GM18526 (cell line): ENCODE measurements around the gene PRICKLE1.

ENCODE experiments used
- POLR2A ChIP-seq: IDR thresholded peaks from 3 replicates; pipeline ENCODE4 v1.6.1; 2011; ENCODE audit not compliant: insufficient read length; ENCODE audit errors: extremely low read depth

Gene PRICKLE1

DNA sequence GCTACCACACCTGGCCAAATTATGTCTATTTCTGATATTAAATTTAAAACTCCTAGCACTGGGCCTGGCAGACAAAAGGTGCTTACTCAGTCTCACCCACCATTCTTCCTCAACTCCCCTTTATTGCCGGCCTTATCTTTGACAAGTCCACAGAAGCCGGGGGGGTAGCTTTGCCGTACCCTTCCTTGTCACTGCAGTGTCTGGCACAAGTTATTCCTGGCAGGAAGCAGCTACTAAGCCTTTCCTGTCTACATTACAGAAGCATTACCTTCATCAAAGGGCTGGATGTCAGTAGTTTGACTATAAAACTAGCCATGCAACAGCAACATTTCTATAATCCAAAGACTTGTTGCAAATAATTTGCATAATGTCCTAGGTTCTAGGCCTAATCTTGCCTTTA is 127.1 kb downstream of the PRICKLE1 start:
- no peak for TF ChIP-seq POLR2A

DNA sequence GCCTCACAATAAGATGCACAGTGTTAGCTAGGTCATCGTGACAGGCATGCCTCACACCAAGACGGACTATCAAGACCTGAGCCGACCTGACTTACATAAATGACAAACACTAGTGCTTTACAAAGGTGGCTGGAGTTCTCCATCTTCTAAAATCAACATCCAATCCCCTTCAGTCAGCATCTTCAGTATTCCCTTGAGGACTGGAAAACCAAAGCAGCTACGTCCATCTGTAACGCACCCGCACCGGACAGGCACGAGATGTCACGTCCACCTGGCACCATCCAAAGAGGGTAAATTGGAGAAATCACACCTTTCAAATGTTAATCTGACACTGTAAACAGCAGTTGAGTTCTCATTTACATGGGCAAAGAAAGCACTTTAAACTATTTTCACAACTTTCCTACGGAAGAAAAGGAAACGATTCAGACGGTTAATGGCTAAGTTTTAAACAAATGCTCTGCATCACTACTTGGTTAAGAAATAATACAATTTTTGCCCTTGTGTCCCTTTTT is 130.2 kb downstream of the PRICKLE1 start:
- no peak for TF ChIP-seq POLR2A

DNA sequence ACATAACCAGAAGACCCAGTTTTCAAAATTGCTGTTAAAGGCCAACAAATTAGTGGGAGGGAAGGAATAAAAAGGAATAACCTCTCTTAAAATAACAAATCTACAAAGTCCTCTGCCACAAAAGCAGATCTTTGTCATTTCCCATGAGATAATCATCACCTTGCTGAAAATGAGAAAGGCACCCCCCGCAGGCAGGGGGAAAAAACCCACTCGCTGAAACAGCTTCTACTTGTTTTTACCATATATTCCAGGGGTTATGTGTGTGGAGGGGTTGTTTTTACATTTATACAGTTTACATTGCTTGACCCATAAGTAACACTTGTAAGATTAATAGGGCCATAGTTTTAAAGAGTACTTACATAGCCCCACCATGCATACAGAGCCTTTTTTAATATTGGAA is 131.0 kb downstream of the PRICKLE1 start:
- TF ChIP-seq POLR2A = no peak

DNA sequence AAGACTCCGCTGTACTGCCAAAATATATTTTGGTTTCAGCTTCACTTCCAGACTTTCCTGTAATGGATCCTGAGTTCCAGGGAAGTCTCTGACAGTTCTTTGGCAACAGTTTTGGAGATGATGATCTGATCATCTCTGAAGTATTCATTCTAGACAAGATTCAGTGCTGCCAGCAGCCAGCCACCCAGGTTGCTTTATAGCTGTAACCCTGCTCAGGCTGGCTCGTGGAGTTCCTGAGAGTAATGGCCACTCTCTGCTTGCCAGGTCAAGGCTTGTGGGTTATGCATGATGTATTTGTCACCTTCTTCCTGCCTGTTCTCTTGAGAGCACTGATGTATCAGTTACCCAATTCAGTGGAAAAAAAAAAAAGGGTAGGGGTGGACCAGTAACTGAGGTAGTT is 139.3 kb downstream of the PRICKLE1 start:
- TF ChIP-seq POLR2A = no peak

DNA sequence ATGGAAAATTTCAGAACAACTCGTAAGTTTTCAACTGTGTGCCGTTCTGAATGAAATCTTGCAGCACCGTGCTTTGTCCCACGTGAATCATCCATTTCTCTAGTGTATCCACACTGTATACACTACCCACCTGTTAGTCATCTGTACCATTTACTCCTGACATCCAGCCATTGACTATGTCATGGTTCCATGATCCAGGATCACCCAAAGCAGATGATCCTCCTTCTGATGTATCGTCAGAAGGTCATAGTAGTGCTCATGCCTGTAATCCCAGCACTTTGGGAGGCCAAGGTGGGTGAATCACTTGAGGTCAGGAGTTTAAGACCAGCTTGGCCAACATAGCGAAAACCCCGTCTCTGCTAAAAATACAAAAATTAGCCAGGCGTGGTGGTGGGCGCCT is 140.7 kb downstream of the PRICKLE1 start:
- TF ChIP-seq POLR2A = no peak

DNA sequence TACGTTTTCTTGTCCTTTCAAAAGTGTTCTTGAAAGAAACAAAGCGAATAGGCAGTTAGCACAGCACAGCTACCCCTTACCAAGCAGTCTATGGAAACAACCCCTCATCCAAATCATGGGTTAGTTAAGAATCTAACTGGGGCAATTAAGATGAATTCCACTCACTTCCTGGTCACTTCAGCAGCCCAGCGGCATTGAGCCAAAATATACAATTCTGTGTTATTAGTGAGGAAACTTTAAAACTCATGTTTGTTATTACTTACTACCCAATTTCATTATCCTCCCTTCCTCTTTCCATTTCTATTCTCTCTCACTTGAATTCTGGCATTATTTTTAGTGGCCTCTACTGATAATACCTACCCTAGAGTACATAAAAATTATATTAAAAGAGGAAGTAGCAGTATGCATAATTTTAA is 142.2 kb downstream of the PRICKLE1 start:
- no peak for TF ChIP-seq POLR2A

DNA sequence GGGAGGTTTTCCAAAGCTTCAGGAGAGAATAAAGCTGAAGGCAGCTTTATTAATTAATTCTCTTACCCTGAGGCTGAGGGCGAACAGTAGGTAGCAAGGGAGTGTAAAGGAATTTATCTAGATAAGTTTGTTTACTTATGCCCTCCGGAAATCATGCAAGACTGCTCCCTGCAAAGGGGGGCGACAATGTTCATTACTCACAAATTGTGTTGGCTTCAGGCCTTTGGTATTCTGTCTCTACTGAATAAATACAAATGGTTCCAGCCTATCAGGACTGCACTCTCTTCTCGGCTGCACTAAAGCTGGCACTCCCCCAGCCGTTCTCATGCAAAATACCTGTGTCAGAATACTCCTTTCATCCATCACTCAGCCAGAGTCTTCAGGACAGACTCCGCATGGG is 142.8 kb downstream of the PRICKLE1 start:
- no peak for TF ChIP-seq POLR2A

DNA sequence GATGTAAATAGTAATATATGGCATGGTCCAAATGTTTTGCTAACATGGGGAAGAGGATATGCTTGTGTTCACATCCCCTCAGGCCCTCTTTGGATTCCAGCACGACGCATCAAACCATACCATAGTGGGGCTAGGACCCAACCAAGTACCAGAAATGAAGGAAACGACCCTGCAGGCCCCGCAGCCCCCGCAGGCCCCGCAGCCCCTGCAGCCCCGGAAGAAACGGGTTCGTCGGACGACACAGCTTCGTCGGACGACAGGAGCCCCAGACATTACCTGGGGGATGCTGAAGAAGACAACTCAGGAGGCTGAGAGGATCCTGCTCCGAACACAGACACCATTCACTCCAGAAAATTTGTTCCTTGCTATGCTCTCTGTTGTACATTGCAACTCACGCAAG is 143.7 kb downstream of the PRICKLE1 start:
- TF ChIP-seq POLR2A = no peak

DNA sequence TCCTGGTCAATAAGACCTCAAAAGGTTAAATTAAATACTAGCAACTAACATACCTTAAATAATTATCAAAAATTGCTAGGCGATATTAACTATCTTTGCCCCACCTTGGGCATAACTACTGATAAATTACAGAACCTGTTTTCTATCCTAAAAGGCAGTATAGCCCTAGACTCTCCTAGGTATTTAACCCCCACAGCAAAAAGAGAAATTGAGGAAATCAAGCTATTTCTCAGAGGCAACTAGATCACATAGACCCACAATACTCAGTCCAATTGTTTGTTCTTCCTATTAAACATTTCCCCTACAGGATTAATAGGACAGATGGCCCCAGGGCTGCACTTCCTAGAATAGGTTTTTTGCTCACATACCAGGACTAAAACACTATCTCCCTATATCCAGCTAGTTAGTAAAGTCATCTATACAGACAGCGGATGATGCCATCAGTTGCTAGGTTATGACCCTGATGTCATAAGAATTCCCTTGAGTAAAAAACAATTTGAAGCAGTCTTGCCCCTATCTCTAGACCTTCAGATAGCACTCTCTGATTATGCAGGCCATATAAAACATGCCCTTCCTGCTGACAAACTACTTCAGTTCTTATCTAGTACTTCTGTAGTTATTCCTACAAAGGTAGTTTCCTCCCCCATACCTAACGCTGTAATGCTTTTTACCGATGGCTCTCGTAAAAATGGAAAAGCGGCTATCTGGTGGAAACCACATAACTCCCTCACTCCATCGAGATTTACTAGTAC is 145.2 kb downstream of the PRICKLE1 start:
- no peak for TF ChIP-seq POLR2A

DNA sequence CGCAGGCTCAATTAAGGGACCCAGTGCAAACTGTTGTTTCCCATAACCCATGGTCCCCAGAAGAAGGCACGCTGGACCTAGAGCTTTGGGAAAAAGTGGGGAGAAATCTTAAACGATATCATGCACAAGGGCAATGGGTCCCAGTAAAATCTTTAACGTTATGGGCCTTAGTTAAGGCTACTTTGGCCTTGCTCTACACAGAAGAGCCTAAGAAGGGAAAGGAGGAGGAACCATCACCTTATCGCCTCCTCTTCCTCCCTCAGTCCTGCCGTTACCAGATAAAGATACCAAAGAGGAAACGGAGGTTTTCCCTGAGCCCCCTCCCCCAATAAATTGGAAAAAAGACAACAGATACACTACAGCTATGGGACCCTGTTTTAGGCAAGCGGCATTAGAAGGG is 146.7 kb downstream of the PRICKLE1 start:
- no peak for TF ChIP-seq POLR2A

DNA sequence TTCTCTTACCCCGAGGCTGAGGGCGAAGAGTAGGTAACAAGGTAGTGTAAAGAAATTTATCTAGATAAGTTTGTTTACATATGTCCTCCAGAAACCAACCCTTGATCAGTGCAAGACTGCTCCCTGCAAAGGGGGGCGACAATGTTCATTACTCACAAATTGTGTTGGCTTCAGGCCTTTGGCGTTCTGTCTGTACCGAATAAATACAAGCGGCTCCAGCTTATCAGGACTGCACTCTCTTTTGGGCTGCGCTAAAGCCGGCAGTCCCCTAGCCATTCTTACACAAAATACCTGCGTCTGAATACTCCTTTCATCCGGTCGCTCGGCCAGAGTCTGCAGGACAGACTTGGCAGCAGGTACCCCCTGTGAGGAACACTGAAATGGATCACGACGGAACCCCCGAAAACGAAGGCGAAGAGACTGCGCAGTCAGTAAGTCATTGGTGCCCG is 147.2 kb downstream of the PRICKLE1 start:
- TF ChIP-seq POLR2A = no peak

DNA sequence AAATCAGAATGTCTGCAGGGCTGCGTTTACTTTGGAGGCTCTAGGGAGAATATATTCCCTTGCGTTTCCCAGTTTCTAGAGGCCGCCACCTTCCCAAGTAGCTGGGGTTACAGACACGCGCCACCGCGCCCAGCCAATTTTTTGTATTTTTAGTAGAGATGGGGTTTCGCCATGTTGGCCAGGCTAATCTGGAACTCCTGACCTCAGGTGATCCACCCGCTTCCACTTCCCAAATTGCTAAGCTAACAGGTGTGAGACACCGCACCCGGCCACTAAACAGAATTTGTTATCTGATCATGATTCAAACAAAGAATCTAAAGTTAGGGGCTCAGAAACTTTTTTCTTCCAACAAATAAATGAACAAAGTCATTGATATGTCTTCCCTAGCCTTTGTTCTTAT is 148.9 kb downstream of the PRICKLE1 start:
- no peak for TF ChIP-seq POLR2A

DNA sequence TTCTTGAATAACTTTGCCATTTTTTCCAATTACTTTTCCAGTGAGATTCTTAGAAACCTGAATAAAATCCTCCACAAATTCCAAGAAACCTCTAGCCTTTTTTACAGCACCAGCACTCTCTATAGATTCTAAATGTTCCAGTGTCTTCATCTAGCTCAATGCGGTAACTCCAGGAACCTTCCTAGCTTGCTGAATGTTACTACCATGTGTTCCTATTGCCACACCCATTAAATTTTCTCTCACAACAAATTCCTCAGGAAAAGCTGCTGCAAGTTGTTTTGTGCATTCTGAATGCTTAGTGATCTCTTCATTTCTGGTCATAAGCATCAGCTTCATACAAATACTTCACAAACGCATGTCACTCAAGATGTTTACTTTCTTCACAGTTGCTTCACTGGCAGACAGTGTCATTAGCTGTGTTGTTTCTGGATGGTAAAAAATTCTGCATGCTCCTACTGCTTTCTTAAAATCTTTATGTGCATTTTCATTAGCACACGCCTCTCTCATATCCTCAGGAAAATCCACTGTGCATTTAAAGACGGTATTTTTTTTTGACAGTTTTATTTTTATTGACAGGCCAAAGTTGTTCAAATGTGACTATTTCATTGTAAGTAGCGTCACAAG is 156.9 kb downstream of the PRICKLE1 start:
- no peak for TF ChIP-seq POLR2A

DNA sequence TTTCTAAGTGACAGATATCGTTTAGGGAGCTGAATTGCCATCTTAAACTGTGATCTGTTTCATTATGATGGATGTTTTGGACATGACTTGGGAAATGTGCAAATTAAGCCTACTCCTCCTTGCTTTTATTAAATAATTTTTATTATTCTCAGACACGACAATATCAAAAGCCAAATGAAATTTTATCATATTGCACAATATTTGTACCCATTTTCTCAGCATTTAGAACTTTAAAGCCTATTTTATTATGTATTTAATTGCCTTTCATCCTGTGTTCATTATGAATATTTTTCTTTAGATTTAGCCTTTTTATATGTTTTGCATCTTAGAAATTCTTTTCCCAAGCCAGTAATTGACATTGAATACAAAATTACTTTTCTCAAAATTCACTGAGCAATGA is 160.7 kb downstream of the PRICKLE1 start:
- TF ChIP-seq POLR2A = no peak

DNA sequence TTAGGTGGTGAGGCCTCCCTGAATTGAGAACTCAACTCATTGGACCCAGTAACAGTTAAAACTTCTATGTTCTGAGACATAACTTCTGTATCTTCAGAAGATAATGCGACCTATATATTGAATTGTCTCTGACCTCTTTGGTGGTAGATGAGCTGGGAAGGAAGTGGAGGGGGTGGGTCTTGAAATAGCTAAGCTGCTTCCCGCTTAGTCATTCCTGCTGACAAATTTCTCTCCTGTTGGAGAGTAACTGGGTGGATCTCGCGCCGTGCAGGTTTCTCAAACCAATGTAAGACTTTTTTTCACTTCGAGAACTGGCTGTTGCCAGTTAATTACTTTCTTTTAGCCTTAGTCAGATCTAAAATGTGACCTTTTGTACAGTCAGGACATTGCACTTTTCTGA is 162.8 kb downstream of the PRICKLE1 start:
- TF ChIP-seq POLR2A = no peak

DNA sequence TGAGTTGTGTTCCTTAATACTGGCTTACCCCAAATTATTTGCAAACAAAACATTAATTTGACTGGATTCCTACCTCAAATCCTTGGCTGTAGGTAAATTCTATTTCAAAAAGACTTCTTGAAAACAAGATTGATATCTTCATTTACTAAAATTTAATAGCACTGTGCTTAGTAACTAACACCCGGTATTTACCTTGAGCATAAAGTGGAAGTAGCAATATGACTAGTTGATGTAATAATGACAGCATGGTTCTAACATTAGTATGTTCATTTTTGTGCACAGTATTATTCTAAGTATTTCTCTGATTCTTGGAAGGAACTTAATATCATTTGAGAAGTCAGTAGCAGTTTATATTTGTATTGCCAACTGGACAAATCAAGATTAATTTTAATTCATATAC is 166.8 kb downstream of the PRICKLE1 start:
- no peak for TF ChIP-seq POLR2A

DNA sequence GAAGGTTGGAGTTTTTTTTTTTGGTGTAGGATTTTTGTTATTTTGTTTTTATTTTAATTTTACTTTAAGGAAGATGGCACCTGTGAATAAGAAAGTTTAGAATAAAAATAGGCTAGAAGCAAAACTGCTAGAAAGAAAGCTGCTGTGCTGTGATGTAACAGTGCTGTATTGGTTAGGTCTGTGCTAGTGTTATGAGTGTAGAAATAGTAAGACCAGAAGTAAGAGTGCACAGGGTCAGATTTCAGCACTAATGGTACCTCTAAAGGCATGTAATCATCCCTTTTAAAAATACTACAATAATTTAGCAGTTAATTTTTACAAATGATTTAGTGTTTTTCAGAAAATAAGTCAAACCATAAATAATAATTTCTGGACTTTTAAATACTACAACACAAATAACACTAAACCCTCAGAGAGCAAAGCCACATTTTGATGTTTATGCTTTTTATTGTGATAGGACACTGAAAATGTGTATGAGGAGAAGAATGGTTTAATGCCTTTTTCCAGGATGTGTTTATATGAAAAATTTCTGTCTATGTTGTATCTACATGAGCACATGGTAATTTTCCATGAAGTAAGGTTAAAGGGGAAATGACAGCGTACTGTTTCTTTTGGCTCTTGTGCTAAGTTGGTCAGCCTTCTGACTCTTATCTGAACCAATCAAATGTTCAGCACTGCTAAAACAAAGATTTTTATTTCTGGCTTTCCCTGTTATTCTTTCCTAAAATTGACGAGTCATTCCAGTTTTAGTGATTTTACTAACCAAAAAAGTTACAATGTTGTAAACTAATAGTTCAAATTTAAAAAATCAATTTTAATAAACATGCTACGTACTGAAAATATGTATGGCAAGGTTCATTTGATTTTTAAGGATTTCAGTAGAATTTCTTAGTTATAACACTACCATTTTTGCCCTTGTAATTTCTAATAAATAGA is 167.4 kb downstream of the PRICKLE1 start:
- TF ChIP-seq POLR2A = no peak
